Trophoblast cell (in vitro differentiated cells and primary cell): Measurements from ENCODE around the gene NCLN.

Experiments
- DNase-seq, 2 donors: peaks; one replicate each; pipeline ENCODE4 v3.0.0-alpha.2; 2016
- H2AFZ ChIP-seq: 2 replicates; pipeline ENCODE4 v1.6.1; 2013; ENCODE audit warnings: low read length, moderate library complexity, mild to moderate bottlenecking; ENCODE audit not compliant: insufficient read depth, poor library complexity
- H2AK5ac ChIP-seq: 2 replicates; pipeline ENCODE4 v1.6.1; 2013; ENCODE audit warnings: mild to moderate bottlenecking, low read length
- H2BK120ac ChIP-seq: 2 replicates; pipeline ENCODE4 v1.6.1; 2013; ENCODE audit warnings: low read length, mild to moderate bottlenecking, moderate library complexity; ENCODE audit not compliant: insufficient read depth, poor library complexity
- H2BK12ac ChIP-seq: 2 replicates; pipeline ENCODE4 v1.6.1; 2013; ENCODE audit warnings: mild to moderate bottlenecking, low read length, moderate library complexity
- H2BK5ac ChIP-seq: 2 replicates; pipeline ENCODE4 v1.6.1; 2013; ENCODE audit warnings: low read length, low read depth, moderate library complexity, mild to moderate bottlenecking; ENCODE audit not compliant: poor library complexity
- H3K14ac ChIP-seq: 2 replicates; pipeline ENCODE4 v1.6.1; 2013; ENCODE audit warnings: mild to moderate bottlenecking, low read length
- H3K18ac ChIP-seq: 2 replicates; pipeline ENCODE4 v1.6.1; 2013; ENCODE audit warnings: mild to moderate bottlenecking, low read length
- H3K23ac ChIP-seq: 2 replicates; pipeline ENCODE4 v1.6.1; 2013; ENCODE audit warnings: low read length
- H3K27ac ChIP-seq: 2 replicates; pipeline ENCODE4 v1.5.1; 2013; ENCODE audit warnings: low read depth, mild to moderate bottlenecking, inconsistent platforms, low read length, moderate library complexity
- H3K27me3 ChIP-seq: 2 replicates; pipeline ENCODE4 v1.6.1; 2013; ENCODE audit warnings: inconsistent platforms, mild to moderate bottlenecking, low read length, moderate library complexity; ENCODE audit not compliant: insufficient read depth
- H3K36me3 ChIP-seq, 2 experiments: 1 replicate in 1 of 2; 2 replicates in 1 of 2; pipeline ENCODE4 v1.6.1; 2013; ENCODE audit warnings: low read length in 2 of 2, mild to moderate bottlenecking in 2 of 2, moderate library complexity in 1 of 2; ENCODE audit not compliant: insufficient read depth in 2 of 2, control insufficient read depth in 1 of 2
- H3K4ac ChIP-seq: 2 replicates; pipeline ENCODE4 v1.6.1; 2013; ENCODE audit warnings: low read depth, mild to moderate bottlenecking, low read length, moderate library complexity
- H3K4me1 ChIP-seq, 2 experiments: 1 replicate in 1 of 2; 2 replicates in 1 of 2; pipeline ENCODE4 v1.6.1; 2013; ENCODE audit warnings: low read length in 2 of 2, mild to moderate bottlenecking in 2 of 2, moderate library complexity in 1 of 2; ENCODE audit not compliant: insufficient read depth in 2 of 2, control insufficient read depth in 1 of 2
- H3K4me2 ChIP-seq: 2 replicates; pipeline ENCODE4 v1.6.1; 2013; ENCODE audit warnings: inconsistent platforms, mild to moderate bottlenecking, low read length, moderate library complexity
- H3K4me3 ChIP-seq: 2 replicates; pipeline ENCODE4 v1.5.1; 2013; ENCODE audit warnings: mild to moderate bottlenecking, low read depth, low read length, inconsistent platforms
- H3K79me1 ChIP-seq: one replicate; pipeline ENCODE4 v1.6.1; 2013; ENCODE audit warnings: low read length
- H3K79me2 ChIP-seq: 2 replicates; pipeline ENCODE4 v1.6.1; 2013; ENCODE audit warnings: low read length, mild to moderate bottlenecking; ENCODE audit not compliant: control insufficient read depth, insufficient read depth, poor library complexity
- H3K9ac ChIP-seq: 2 replicates; pipeline ENCODE4 v1.6.1; 2013; ENCODE audit warnings: mild to moderate bottlenecking, low read length
- H3K9me3 ChIP-seq: 2 replicates; pipeline ENCODE4 v1.6.1; 2013; ENCODE audit warnings: low read depth, mild to moderate bottlenecking, control low read depth, inconsistent platforms, low read length; ENCODE audit not compliant: insufficient read depth
- H4K12ac ChIP-seq: 2 replicates; pipeline ENCODE4 v1.6.1; 2013; ENCODE audit warnings: low read depth, mild to moderate bottlenecking, low read length, moderate library complexity
- H4K8ac ChIP-seq: 2 replicates; pipeline ENCODE4 v1.6.1; 2013; ENCODE audit warnings: low read depth, mild to moderate bottlenecking, low read length, moderate library complexity
- H4K91ac ChIP-seq: one replicate; pipeline ENCODE4 v1.6.1; 2013; ENCODE audit warnings: low read depth, mild to moderate bottlenecking, low read length, moderate library complexity
- WGBS: extraction: QIAGEN DNeasy Blood & Tissue Kit; methylation state at CpG from one replicate; pipeline ENCODE4 v1.1.7; 2013; ENCODE audit warnings: missing lambda C conversion rate; ENCODE audit not compliant: insufficient read length, insufficient coverage; ENCODE audit errors: extremely low coverage; 5-methylcytosine and 5-hydroxymethylcytosine counted together

Gene NCLN

DNA sequence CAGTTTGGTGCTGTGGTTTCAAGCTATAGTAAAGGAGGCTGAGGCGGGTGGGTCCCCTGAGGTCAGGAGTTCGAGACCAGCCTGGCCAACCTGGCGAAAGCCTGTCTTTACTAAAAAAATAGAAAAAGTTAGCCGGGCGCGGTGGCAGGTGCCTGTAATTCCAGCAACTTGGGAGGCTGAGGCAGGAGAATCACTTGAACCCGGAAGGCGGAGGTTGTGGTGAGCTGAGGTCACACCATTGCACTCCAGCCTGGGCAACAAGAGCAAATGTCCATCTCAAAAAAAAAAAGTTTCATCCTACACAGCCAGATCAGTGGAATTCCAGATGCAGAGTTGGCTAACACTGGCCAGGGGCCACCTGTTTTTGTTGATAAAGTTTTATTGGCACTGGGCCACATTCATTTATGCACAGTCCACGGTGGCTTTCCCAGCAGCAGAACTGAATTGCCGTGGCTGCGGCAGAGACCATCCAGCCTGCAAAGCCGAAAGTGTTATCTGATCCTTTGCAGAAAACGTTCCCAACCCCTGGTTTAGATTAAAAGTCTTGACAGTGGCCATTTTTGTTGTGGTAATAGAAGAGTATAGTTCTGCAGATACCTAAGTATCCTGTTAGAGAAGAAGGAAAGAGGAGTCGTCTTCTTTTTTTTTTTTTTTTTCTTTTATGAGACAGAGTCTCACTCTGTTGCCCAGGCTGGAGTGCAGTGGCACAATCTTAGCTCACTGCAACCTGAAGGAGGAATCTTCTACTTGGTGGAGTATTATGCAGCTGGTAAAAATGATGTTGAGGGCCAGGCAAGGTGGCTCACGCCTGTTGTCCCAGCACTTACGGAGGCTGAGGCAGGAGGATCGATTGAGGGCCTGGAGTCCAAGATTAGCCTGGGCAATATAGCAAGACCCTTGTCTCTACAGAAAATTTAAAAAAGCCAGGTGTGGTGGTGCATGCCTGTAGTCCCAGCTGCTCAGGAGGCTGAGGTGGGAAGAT is 8.7 kb downstream of the NCLN start:
- H3K4me2 ChIP-seq = no peak overlapping the region
- WGBS = no CpG with 5 or more reads among the region's 17 CpGs
- no peak overlapping the region for H3K4me3 ChIP-seq
- no peak overlapping the region for H3K23ac ChIP-seq
- no peak overlapping the region for H4K91ac ChIP-seq
- H3K9ac ChIP-seq = no peak overlapping the region
- no peak overlapping the region for H4K12ac ChIP-seq
- H2AFZ ChIP-seq = no peak overlapping the region
- H2BK120ac ChIP-seq = no peak overlapping the region
- H3K27me3 ChIP-seq = no peaks in the 10 kb centered on the region
- no peaks in the 10 kb centered on the region for H3K79me2 ChIP-seq
- no peak overlapping the region for H2AK5ac ChIP-seq
- H3K9me3 ChIP-seq = no peaks in the 10 kb centered on the region
- H3K14ac ChIP-seq = no peak overlapping the region
- H3K4me1 ChIP-seq = no peaks in the 10 kb centered on the region
- H3K18ac ChIP-seq = no peak overlapping the region
- H3K27ac ChIP-seq = no peak overlapping the region
- no peaks in the 10 kb centered on the region for H3K79me1 ChIP-seq
- H2BK5ac ChIP-seq = no peak overlapping the region
- DNase-seq = no peak
- H3K36me3 ChIP-seq = peaks cover 36 to 49% of the 10 kb centered on the region in 2 experiments
- H2BK12ac ChIP-seq = no peak overlapping the region
- H3K4ac ChIP-seq = no peak overlapping the region
- no peak overlapping the region for H4K8ac ChIP-seq

DNA sequence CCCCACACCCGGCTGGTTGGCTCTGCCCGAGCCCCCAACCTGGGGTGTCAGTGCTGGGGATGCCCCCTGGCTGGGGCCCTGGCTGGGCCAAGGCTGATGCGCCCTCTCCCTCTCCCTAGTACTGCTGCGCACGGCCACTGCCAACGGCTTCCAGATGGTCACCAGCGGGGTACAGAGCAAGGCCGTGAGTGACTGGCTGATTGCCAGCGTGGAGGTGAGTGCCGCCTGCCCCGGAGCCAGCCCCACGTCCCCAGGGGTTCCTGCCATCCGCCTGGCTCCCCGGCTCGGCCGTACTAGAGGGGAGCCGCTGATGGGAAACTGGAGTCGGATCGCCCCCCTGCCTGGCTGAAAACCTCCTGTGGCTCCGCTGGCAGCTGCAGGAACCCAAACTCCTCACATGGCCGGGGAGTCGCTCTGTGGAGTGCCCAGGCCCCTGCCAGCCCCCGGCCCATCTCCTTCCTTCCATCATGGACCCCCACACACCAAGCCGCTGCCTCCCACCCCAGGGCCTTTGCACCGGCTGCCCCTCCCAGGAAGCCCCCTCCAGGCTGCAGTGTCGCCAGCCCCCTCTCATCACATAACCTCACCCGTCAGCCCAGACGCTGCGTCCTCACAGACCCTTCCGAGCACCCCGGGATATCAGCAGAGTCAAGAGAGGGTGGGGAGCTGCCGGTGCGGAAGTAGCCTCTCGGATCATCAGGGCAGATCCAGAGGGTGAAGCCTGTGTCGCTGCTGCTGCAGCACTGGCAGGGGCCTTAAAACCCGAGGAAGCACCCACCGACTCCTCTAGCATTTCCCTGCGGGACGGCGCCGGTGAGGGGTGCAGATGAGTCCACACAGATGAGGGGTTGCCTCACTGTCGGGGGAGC is 10.6 kb downstream of the NCLN start:
- no peak for DNase-seq
- H4K91ac ChIP-seq = no peak overlapping the region

GRCh38 chr19:3196933-3197205 is 11.1 kb downstream of the NCLN start:
- no peaks in the 10 kb centered on the region for H3K9me3 ChIP-seq
- no peak overlapping the region for H3K4ac ChIP-seq
- H3K4me2 ChIP-seq = no peak overlapping the region
- H3K4me3 ChIP-seq = no peak overlapping the region
- no peak overlapping the region for H2AFZ ChIP-seq
- H4K12ac ChIP-seq = no peak overlapping the region
- no peaks in the 10 kb centered on the region for H3K79me1 ChIP-seq
- H3K4me1 ChIP-seq = no peaks in the 10 kb centered on the region
- peaks cover 40 to 51% of the 10 kb centered on the region in 2 experiments for H3K36me3 ChIP-seq
- no peak overlapping the region for H4K91ac ChIP-seq
- no peak overlapping the region for H3K14ac ChIP-seq
- H2BK120ac ChIP-seq = no peak overlapping the region
- no peak overlapping the region for H3K23ac ChIP-seq
- no peak overlapping the region for H2AK5ac ChIP-seq
- no peak overlapping the region for H3K9ac ChIP-seq
- no CpG with 5 or more reads among the region's 14 CpGs for WGBS
- H3K18ac ChIP-seq = no peak overlapping the region
- no peaks in the 10 kb centered on the region for H3K27me3 ChIP-seq
- no peak overlapping the region for H3K27ac ChIP-seq
- no peak overlapping the region for H2BK12ac ChIP-seq
- H2BK5ac ChIP-seq = no peak overlapping the region
- H3K79me2 ChIP-seq = no peaks in the 10 kb centered on the region
- H4K8ac ChIP-seq = no peak overlapping the region
- no peak for DNase-seq

More for the DNA sequence above, 10.6 kb downstream of the NCLN start:
- H2AK5ac ChIP-seq = no peak overlapping the region
- no peak overlapping the region for H3K4me3 ChIP-seq
- H3K27ac ChIP-seq = no peak overlapping the region
- H3K23ac ChIP-seq = no peak overlapping the region
- H3K4me2 ChIP-seq = no peak overlapping the region
- no peaks in the 10 kb centered on the region for H3K4me1 ChIP-seq
- no peak overlapping the region for H2BK12ac ChIP-seq
- H3K14ac ChIP-seq = no peak overlapping the region
- H4K8ac ChIP-seq = no peak overlapping the region
- no peak overlapping the region for H4K12ac ChIP-seq
- H3K18ac ChIP-seq = no peak overlapping the region
- no peak overlapping the region for H3K4ac ChIP-seq
- no CpG with 5 or more reads among the region's 42 CpGs for WGBS
- no peak overlapping the region for H2BK120ac ChIP-seq
- no peaks in the 10 kb centered on the region for H3K9me3 ChIP-seq
- H3K9ac ChIP-seq = no peak overlapping the region
- H3K79me1 ChIP-seq = no peaks in the 10 kb centered on the region
- no peaks in the 10 kb centered on the region for H3K27me3 ChIP-seq
- H3K36me3 ChIP-seq = peaks cover 37 to 50% of the 10 kb centered on the region in 2 experiments
- no peaks in the 10 kb centered on the region for H3K79me2 ChIP-seq
- H2BK5ac ChIP-seq = no peak overlapping the region
- H2AFZ ChIP-seq = no peak overlapping the region

DNA sequence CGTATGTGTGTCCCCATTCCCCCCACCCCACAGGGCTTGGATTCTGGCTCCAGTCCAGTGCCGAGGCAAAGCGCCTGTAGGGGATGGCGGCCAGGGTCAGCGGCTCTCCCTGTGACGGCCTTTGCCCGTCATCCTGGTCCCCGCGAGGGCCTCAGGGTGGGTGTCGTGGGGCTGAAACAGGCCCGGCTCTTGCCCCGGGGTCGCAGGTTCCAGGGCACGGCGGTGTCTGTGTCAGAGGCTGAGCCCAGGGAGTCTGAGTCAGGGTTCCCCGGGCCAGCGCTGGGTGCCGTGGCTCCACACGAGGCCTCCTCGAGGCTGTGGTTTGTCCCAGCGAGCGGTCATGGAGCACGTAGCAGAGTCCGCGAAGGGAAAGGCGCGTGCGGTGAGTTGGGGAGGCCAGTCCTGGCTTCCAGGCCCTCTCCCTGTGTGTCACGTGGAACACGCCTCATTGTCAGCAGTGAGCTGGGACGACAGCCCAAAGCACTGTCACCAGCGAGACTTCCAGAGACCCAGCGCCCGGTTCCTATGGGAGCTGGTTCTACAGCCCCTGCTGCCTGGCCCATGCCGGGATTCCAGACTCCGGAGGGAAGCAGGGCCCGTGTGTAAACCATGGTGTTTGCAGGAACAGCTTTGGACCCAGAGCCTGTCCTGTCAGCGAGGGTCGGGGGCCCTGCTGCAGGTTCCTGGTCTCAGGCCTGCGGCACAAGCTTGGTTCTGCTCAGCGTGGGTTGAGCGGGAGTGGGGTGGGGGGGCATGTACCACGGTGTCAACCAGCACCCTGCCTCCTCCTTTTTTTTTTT is 13.4 kb downstream of the NCLN start:
- no peak for DNase-seq
- no peaks in the 10 kb centered on the region for H3K4me1 ChIP-seq
- H4K8ac ChIP-seq = no peak overlapping the region
- no peak overlapping the region for H3K4me3 ChIP-seq
- no peaks in the 10 kb centered on the region for H3K9me3 ChIP-seq
- H3K4me2 ChIP-seq = no peak overlapping the region
- H3K36me3 ChIP-seq = peaks cover 44 to 52% of the 10 kb centered on the region in 2 experiments
- no peak overlapping the region for H3K23ac ChIP-seq
- no peaks in the 10 kb centered on the region for H3K79me2 ChIP-seq
- H3K9ac ChIP-seq = peak overlapping the region; percentile 17
- no peaks in the 10 kb centered on the region for H3K79me1 ChIP-seq
- H4K12ac ChIP-seq = no peak overlapping the region
- H3K4ac ChIP-seq = no peak overlapping the region
- no peak overlapping the region for H3K27ac ChIP-seq
- H2AK5ac ChIP-seq = no peak overlapping the region
- no peak overlapping the region for H3K14ac ChIP-seq
- no peak overlapping the region for H2BK120ac ChIP-seq
- H3K18ac ChIP-seq = no peak overlapping the region
- no peaks in the 10 kb centered on the region for H3K27me3 ChIP-seq
- no peak overlapping the region for H2AFZ ChIP-seq
- no peak overlapping the region for H4K91ac ChIP-seq
- WGBS = no CpG with 5 or more reads among the region's 43 CpGs
- no peak overlapping the region for H2BK12ac ChIP-seq
- no peak overlapping the region for H2BK5ac ChIP-seq
